HG03457 (cell line): Measurements from ENCODE around the gene ATOH1.

Source experiments
- ATAC-seq: cut with Tn5 transposase; IDR thresholded peaks from one replicate; pipeline ENCODE4 v1.9.1; 2021; ENCODE audit warnings: moderate number of reproducible peaks; ENCODE audit not compliant: unreplicated experiment

Gene ATOH1

DNA sequence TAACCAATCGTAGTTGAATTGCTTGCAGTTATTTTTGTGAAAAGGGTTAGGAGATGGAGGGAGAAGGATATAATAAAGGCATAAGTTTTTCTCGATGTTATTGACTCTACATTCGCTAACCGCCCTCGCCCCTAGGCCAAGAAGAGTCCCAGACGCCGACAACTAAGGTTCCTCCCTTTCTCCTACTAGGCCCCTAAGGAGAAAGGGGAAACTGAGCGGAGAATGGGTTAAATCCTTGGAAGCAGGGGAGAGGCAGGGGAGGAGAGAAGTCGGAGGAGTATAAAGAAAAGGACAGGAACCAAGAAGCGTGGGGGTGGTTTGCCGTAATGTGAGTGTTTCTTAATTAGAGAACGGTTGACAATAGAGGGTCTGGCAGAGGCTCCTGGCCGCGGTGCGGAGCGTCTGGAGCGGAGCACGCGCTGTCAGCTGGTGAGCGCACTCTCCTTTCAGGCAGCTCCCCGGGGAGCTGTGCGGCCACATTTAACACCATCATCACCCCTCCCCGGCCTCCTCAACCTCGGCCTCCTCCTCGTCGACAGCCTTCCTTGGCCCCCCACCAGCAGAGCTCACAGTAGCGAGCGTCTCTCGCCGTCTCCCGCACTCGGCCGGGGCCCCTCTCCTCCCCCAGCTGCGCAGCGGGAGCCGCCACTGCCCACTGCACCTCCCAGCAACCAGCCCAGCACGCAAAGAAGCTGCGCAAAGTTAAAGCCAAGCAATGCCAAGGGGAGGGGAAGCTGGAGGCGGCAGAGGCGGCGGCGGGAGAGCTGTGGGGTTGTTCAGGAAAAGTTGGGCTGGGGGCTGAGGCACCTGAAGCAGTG, 5.9 kb downstream of the ATOH1 start:
- ATAC-seq = no peak

- no peak for ATAC-seq
These were observed 7.4 kb downstream of the ATOH1 start for GRCh38 chr4:93835929-93836328.

DNA sequence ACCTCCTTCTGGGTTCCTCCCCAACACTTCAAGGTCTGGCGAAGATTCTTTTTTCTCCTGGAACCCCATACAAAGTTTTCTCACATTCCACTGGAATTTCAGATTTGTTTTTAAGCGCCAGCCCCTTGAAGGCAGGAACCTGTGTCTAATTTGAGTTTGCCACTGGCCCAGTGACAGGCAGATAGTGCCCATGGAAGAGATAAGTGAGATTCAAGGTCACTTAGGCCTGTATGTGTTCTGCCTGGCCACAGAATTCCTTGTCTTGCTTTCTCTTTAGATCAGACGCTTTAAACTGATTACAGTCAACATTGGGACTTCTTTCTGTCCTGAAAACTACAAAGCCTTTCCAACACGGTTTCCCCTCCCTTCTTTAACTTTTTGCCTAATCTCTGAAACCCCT, 11.2 kb downstream of the ATOH1 start:
- no peak for ATAC-seq

DNA sequence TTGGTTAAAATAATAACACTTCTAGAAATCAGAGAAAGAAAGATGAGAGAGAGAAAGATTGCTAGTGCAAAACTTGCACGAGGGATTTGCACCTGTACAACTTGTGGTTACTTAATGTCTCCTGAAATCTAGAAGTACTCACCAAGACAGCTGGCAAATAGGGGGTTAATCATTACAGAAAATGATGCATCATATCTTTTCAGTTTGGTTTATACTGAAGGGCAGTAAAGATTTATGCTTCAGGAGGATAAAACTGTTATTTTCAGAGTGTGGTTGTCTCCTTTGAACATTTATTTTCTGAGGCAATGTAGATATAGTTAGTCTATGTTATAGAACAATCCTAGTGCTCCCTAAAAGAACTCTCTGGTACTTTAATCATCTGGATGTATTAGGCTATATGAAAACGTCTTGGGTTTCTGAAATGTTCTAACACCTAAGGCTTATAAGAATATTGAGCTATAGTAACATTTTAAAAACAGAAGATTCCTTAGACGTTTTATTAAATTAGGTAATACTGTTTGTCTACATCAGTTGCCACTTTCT, 13.3 kb downstream of the ATOH1 start:
- peak; percentile 64 for ATAC-seq

DNA sequence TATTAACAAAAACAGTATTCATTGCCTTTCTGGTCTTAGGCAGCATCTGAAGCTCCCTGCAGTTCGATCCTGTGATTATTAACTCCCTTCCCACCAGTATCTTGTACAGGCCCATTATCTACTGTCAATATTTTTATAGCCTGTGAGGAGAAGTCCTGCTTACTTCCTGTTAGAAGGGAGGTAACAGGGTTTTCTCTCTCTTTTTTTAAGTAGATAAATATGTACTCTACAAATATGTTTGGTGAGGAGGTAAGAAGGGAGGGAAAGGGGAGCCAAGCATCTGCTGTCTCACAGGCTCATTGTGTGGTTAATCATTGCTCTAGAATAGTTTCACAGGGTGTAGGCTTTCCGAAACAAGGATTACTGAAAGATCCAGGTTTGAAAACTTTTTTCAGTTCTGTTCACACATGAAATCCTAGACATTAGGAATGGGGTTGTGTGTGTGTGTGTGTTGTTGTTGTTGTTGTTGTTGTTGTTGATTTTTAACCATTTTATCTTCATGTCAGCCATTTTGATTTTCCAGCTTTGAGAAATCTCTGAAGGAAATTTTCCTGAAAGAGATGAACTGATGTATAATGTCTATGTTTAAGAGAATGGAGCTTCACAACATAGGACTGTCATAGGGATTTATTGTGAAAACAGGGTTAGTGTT, 14.2 kb downstream of the ATOH1 start:
- peak; percentile 66 for ATAC-seq

- no peak for ATAC-seq
These were observed 15.2 kb downstream of the ATOH1 start for GRCh38 chr4:93843772-93844171.

GRCh38 chr4:93852680-93853079, 24.1 kb downstream of the ATOH1 start:
- no peak for ATAC-seq

GRCh38 chr4:93855926-93856325, 27.4 kb downstream of the ATOH1 start:
- ATAC-seq = no peak

DNA sequence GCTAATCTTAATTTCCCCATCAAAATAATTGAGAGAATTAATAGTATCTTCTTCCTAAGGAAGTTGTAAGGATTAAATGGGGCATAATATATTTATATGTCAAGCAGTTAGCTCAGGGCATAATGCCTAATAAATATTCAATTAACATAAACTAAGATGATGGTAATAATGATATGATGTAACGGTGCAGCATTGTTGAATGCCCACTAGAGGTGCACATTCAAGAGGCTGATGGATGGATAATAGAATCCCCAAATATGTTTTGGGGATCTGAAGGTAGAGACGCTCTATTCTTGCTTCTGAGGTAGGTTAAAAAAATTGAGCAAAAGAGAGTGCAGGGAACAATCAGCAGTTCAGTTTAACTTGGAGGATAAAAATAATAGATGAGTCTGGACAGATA, 37.1 kb downstream of the ATOH1 start:
- no peak for ATAC-seq

- no peak for ATAC-seq
These were observed 39.0 kb downstream of the ATOH1 start for GRCh38 chr4:93867416-93868001.

DNA sequence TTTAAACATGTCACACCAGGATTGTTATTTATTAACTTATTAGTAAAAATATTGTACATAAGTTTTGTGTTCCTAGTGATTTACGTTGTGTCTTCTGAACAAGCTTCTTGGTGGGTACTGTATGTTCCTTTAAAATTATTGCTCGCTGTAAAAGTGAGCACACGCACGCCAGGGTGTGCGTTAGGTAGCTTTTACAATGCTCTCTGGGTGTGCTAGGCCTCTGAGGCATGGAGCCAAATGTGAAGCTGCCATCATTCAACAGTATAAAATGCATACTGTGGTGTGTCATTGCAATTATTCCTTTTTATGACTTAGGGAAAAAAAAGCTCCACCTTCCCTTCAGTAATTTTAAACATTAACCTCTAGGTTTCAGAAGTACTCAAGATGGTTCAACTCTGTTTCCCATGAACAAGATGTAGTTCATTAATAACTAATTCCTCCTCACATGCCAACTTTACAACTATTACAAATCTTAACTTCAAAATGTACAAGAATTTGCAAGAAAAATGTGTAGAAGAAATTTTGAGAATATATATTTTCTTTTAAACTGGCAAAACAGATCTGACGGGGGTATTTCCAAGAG, 42.4 kb downstream of the ATOH1 start:
- ATAC-seq = peak; percentile 58

DNA sequence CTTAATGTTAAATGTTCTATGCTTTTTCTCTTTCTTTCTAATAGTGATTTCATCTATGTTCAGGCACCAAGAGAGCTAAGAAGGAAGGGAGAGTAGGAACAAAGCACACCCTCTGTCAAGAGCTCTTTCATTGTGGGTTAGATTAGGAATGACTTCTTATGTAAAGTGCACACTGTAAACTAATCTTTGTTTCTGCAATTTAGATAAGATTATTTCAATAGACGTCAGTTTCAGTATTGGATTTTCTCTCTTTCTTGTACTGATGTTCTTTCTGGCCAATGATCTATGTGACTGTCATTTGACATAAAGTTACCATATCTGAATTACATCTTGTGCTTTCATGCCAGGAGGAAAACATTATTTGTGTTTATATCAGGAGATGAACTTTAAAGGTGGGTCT, 48.2 kb downstream of the ATOH1 start:
- ATAC-seq = no peak

- ATAC-seq = no peak
These were observed 50.0 kb downstream of the ATOH1 start for GRCh38 chr4:93878566-93878965.

GRCh38 chr4:93879919-93880318, 51.4 kb downstream of the ATOH1 start:
- peak; percentile 95 for ATAC-seq
